ENCODE results near the gene STIP1. TPM values are rescaled to one million over a fixed set of nuclear protein-coding genes. Genes with fewer than 3 reads are reported as not detected.

Gene STIP1
- total and polyA plus RNA-seq, 2 donors (not counting 3 experiments of a cell fraction or from before 2014, with no cell fraction given), result 117 to 226 TPM

DNA sequence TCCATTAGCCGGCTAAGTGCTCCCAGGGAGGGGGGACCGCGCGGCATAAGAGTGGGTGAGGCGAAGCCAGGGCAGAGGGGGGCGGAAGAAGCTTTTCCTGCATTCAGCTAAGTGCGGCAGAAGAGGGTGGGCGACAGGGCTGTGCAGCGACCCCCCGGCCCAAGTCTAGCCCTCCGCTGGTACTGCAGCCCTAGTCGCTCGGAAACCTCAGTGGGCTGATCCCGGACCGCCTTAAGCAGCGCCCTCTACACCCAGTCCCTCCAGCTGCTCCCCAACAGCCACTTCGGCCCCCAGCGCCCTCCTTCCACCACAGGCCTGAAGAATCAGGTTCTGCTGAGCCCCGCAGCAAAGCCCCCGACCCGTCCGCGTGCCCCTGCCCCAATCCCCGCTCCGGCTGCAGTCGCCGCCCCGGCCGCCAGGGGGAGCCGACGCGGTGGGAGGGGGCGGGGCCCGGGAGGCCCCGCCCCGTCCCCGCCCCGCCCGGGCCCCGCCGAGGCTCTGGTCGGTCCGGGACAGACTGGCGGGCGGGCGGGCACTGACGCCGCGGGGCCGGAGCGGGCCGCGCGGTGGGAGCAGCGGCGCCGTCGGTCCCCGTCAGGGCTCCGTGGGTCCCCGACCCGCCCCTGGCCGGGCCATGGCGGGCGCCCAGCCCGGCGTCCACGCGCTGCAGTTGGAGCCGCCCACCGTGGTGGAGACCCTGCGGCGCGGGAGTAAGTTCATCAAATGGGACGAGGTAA lies 65.2 kb downstream of the STIP1 start, which contains the start of gene PLCB3:
Gene PLCB3 (plus strand): TSS at position 515 of the 737 bp plus-strand sequence. CDS start 120 bp downstream, at position 635.
- TF ChIP-seq GATA2 (IDR thresholded peaks at IDR 0.05; ENCODE audit: insufficient read depth, insufficient read length, low read depth, low read length) (no peak), EZH2 (IDR thresholded peaks at IDR 0.05; ENCODE audit: borderline replicate concordance, low read depth, low read length, severe bottlenecking) (no peak), FOS (IDR thresholded peaks at IDR 0.05; ENCODE audit: borderline replicate concordance, insufficient read depth, low read length) (no peak), JUN (IDR thresholded peaks at IDR 0.05; ENCODE audit: borderline replicate concordance, insufficient read depth, insufficient read length, low read depth) (no peak), POLR2A (IDR thresholded peaks at IDR 0.05; ENCODE audit: low read depth, low read length) (peak; percentile 79), POLR2AphosphoS5 (IDR thresholded peaks at IDR 0.05; ENCODE audit: insufficient read depth, low read depth, low read length) (peak; percentile 87), MYC (IDR thresholded peaks at IDR 0.05; ENCODE audit: low read depth, low read length) (no peak), CTCF (IDR thresholded peaks at IDR 0.05; ENCODE audit: extremely low read depth in 1 of 2, insufficient read depth in 1 of 2, low read depth in 1 of 2, low read length in 2 of 2) (peak; percentile 64 to 82)
- TF ChIP-seq, protein P1, sequence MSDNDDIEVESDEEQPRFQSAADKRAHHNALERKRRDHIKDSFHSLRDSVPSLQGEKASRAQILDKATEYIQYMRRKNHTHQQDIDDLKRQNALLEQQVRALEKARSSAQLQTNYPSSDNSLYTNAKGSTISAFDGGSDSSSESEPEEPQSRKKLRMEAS (IDR thresholded peaks at IDR 0.05; ENCODE audit: insufficient read depth, insufficient read length), result no peak
- BruUV-seq (replicated peaks), result no TSS peak
- peaks cover 34% of the 10 kb centered on the region for H3K79me2 ChIP-seq (ENCODE audit: control insufficient read depth, insufficient read depth, low read length)
- H3K4me3 ChIP-seq (replicated peaks in 1 of 3; ENCODE audit: insufficient read depth in 1 of 3, low read depth in 1 of 3, low read length in 3 of 3), result peak within 1 kb of the TSS; percentile 80 to 93 (median 80)
- ChIA-PET POLR2A (no interaction called here), CTCF (interaction anchor here (1.8 to 4.7 kb wide), 6 partner anchors 13 to 104 kb away, joined by 7 to 60 read pairs (median 28); partner anchors contain the start of genes CATSPERZ and FERMT3)
- H3K36me3 ChIP-seq (ENCODE audit: control insufficient read depth in 2 of 2, extremely low read depth in 1 of 2, insufficient read depth in 2 of 2, low read length in 2 of 2), result peaks cover 0 to 10% of the 10 kb centered on the region in 2 experiments
- no peaks in the 10 kb centered on the region for H3K9me3 ChIP-seq (replicated peaks; ENCODE audit: control insufficient read depth, insufficient read depth, low read length)
- H3K9me1 ChIP-seq (replicated peaks; ENCODE audit: control insufficient read depth, extremely low read depth, insufficient read depth, low read length), result no peaks in the 10 kb centered on the region
- peak within 1 kb of the TSS; percentile 81 for H2AFZ ChIP-seq (ENCODE audit: low read depth, low read length)
- dilution Hi-C loops (cut with MboI; ENCODE audit: extremely low pct_ligation_motif_present, low sequenced_read_pairs), result no loop called here
- peaks cover 30% of the 10 kb centered on the region for H3K4me1 ChIP-seq (ENCODE audit: control insufficient read depth, extremely low read depth, insufficient read depth, low read length)
- intact Hi-C loops (cut with micrococcal nuclease), result loop anchor here (1.0 kb wide), 4 partner anchors 12 to 50 kb away; partner anchors contain the start of gene GPR137
- peak within 1 kb of the TSS; percentile 49 for H3K27ac ChIP-seq (ENCODE audit: insufficient read depth, low read depth, low read length)
- no peaks in the 10 kb centered on the region for H4K20me1 ChIP-seq (replicated peaks; ENCODE audit: control insufficient read depth, extremely low read depth, insufficient read depth, low read length)
- DNase-seq (ENCODE audit: low read depth, low spot score), result peak; percentile 40
- peak; percentile 74 for FAIRE-seq
- no peaks in the 10 kb centered on the region for H3K27me3 ChIP-seq (ENCODE audit: control insufficient read depth in 2 of 2, insufficient read depth in 2 of 2, low read length in 2 of 2)
- peak within 1 kb of the TSS; percentile 86 for H3K4me2 ChIP-seq (ENCODE audit: insufficient read depth, low read length)
- H3K9ac ChIP-seq (replicated peaks; ENCODE audit: extremely low read depth, insufficient read depth, low read length), result peak within 1 kb of the TSS; percentile 65
